ENCODE data around the gene DHTKD1.
"Not testable (repeated sequence)": the region's sequence is repeated elsewhere in the genome, so short reads cannot be mapped to it uniquely, and the experiment has no call there.

The DHTKD1 gene

DNA sequence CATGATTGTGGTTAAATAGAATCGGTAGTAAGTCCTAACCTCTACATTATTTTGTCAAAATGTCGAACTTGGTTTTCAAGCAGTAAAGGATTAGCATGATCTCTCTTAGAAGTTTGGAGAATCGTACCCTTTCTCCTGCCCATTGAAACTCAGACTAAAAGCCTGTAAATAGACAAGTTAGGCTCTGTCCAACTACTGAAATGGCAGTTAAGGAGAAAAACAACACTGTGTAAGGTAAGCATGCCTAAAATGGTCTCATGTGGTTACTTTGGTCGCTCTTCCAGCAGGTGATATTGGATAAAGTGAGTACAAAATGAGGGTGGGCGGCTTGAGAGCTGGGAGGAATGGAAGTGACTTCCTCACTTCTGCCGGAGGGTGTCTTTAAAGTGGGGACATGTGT, 85.8 kb downstream of the DHTKD1 start:
- DNase-seq, result no peak

GRCh38 chr10:12156367-12157123, 87.8 kb downstream of the DHTKD1 start:
- no peak for DNase-seq

DNA sequence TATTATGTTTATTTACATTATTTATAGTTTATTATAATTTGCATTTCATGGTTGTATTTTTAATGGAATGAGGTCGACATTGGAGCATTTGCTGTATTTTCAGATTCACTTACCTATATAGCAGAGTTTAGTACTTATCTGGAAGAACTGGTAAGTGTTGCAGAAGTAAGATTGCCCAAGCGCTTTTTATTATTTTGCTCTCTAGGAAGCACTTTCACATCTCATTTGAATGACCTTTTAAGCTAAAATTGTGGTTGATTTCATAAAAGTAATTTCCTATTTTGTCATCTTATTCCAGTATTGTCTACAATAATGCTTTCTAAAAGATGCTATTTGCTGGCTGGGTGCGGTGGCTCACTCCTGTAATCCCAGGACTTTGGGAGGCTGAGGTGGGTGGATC, 89.4 kb downstream of the DHTKD1 start:
- no peak for DNase-seq

DNA sequence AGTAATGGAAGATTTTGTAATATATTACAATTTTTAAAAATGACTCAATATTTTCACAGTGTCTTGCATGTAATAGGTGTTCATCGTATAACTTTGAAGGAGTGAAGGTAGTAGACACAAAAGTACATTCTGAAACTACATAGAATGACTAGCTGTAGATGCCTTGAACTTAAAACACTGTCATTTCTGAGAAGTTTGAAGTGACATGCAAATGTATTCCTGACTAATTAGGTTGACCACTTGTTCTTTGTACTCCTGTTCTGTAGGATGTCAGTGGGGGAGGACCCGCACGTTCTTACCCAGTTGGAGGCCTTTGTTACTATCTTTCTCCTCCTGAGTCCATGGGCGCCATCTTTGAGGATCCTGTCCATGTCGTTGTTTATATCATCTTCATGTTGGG, 91.9 kb downstream of the DHTKD1 start:
- DNase-seq, result no peak

- no peak for DNase-seq
Measured at GRCh38 chr10:12162927-12163326, 94.2 kb downstream of the DHTKD1 start.

- no peak for DNase-seq
Measured at GRCh38 chr10:12164085-12164484, 95.3 kb downstream of the DHTKD1 start.

DNA sequence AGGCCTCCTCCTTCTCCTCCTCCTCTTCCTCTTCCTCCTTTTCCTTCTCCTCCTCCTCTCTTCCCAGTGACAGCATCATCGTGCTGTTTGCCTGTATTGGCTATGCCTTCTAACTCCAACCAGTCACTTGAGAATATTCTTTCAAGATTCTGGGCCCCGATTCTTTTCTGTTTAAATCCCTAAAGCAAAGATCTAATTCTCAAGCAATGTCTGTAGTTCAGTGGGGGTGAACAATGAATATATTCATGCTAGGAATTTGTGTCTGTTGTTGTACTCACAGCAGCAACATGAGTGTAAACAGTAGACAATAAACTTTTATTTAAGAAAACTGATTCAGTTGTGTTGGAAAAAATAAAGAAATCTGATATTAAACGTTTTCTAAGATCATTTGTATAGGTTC, 96.3 kb downstream of the DHTKD1 start:
- no peak for DNase-seq

DNA sequence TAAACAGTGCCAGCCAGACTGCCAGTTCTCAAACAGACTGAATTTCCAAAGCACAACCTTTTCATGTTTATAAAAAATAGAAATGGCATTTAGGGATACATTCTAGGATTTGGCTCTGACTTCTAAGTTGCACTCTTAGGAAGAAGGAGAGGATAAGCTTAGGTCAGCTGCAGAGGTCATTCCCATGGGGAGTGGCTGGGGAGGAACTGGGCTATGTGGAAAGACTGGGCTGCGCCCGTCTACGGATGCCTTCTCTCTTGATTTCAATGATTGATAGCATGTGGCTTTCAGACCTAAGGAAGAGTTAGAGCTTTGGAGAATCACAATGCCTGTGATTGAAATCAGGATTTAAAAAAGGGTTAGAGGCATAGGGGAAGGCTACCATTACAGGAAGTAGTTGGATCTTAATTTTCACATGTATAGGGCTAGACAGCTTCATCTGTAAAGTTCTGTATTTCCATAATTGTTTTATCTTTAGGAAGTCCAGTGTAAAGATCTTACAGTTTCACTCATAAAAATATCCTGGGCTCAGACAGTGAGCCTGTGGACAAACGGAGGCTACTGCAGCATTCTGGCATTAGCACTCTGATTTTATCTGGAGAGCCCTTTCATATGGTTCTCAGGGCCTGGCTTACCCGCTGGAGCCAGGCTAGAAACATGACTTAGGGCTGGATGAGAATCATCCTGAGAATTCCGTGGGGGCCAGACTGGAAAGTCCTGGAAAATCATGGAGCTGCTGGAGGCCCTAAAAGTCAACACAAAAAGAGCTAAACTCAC, 97.4 kb downstream of the DHTKD1 start:
- no peak for DNase-seq

- DNase-seq, result not testable (repeated sequence)
Measured at GRCh38 chr10:12171512-12171911, 102.8 kb downstream of the DHTKD1 start.
